IMR-90 (cell line): ENCODE data around the gene NTSR1. TPM values are rescaled to one million over a fixed set of nuclear protein-coding genes. Genes with fewer than 3 reads are reported as not detected.

Source experiments
- ATAC-seq: fragments of 200-7000 bp; cut with Tn5 transposase; 2 replicates; pipeline ENCODE4 v1.9.1; 2020; ENCODE audit warnings: low read depth, mild to moderate bottlenecking, moderate library complexity
- BruUV-seq: library from RNA; stranded (reverse); fragments of 400-500 nt; replicated peaks from 2 replicates; lab custom pipeline; 2021; lab: Mats Ljungman, UMichigan
- CTCF ChIA-PET: fragments of 300-600 bp; formaldehyde crosslinking; extraction: SDS; loops from one replicate; lab custom pipeline; 2021; ENCODE audit warnings: antibody characterized with exemption; lab: Yijun Ruan, JAX
- POLR2A ChIA-PET: fragments of 300-600 bp; sonication (Branson Sonifier 250); formaldehyde crosslinking; loops from one replicate; lab custom pipeline; 2022; ENCODE audit warnings: antibody characterized with exemption; ENCODE audit not compliant: unreplicated experiment; lab: Charles Lee
- DNase-seq: peaks from one replicate; pipeline ENCODE4 v3.0.0; 2013
- H2AFZ ChIP-seq: replicated peaks from 2 replicates; pipeline ENCODE3; 2013; ENCODE audit warnings: low read length, mild to moderate bottlenecking; ENCODE audit not compliant: poor library complexity
- H2AK5ac ChIP-seq: 2 replicates; pipeline ENCODE4 v1.6.1; 2013; ENCODE audit warnings: low read depth, low read length, inconsistent platforms
- H2AK9ac ChIP-seq: replicated peaks from 2 replicates; pipeline ENCODE3; 2013; ENCODE audit warnings: mild to moderate bottlenecking, low read depth, low read length, moderate library complexity; ENCODE audit not compliant: poor library complexity
- H2BK120ac ChIP-seq: 2 replicates; pipeline ENCODE4 v1.6.1; 2013; ENCODE audit warnings: low read depth, low read length, inconsistent platforms
- H2BK15ac ChIP-seq: 3 replicates; pipeline ENCODE4 v1.6.1; 2013; ENCODE audit warnings: low read depth, low read length, inconsistent platforms
- H2BK20ac ChIP-seq: 2 replicates; pipeline ENCODE4 v1.6.1; 2013; ENCODE audit warnings: low read depth, mild to moderate bottlenecking, inconsistent platforms, low read length, moderate library complexity
- H2BK5ac ChIP-seq: 2 replicates; pipeline ENCODE4 v1.6.1; 2013; ENCODE audit warnings: mild to moderate bottlenecking, low read depth, low read length, inconsistent platforms; ENCODE audit not compliant: poor library complexity, severe bottlenecking
- H3K14ac ChIP-seq: replicated peaks from 2 replicates; pipeline ENCODE4 v1.6.1; 2013; ENCODE audit warnings: low read depth, low read length, inconsistent platforms
- H3K18ac ChIP-seq: 2 replicates; pipeline ENCODE4 v1.6.1; 2013; ENCODE audit warnings: low read depth, low read length, control low read depth
- H3K23ac ChIP-seq: 2 replicates; pipeline ENCODE4 v1.6.1; 2013; ENCODE audit warnings: low read depth, low read length, inconsistent platforms
- H3K27ac ChIP-seq: 2 replicates; pipeline ENCODE4 v1.5.1; 2013; ENCODE audit warnings: mild to moderate bottlenecking, control low read depth, low read length; ENCODE audit not compliant: insufficient read depth
- H3K27me3 ChIP-seq: 2 replicates; pipeline ENCODE4 v1.6.1; 2013; ENCODE audit warnings: low read length; ENCODE audit not compliant: control insufficient read depth, insufficient read depth
- H3K36me3 ChIP-seq: 2 replicates; pipeline ENCODE4 v1.6.1; 2013; ENCODE audit warnings: low read length, mixed read lengths; ENCODE audit not compliant: control insufficient read depth, insufficient read depth
- H3K4ac ChIP-seq: 2 replicates; pipeline ENCODE4 v1.6.1; 2013; ENCODE audit warnings: low read depth, low read length, inconsistent platforms
- H3K4me1 ChIP-seq: 2 replicates; pipeline ENCODE4 v1.6.1; 2013; ENCODE audit warnings: low read length, mixed read lengths; ENCODE audit not compliant: control insufficient read depth, insufficient read depth
- H3K4me2 ChIP-seq: 2 replicates; pipeline ENCODE4 v1.6.1; 2013; ENCODE audit warnings: low read depth, mild to moderate bottlenecking, control low read depth, low read length, moderate library complexity
- H3K4me3 ChIP-seq: 2 replicates; pipeline ENCODE4 v1.5.1; 2013; ENCODE audit warnings: low read depth, mild to moderate bottlenecking, control low read depth, low read length, moderate library complexity; ENCODE audit not compliant: insufficient read depth
- H3K56ac ChIP-seq: 2 replicates; pipeline ENCODE4 v1.6.1; 2013; ENCODE audit warnings: low read length, inconsistent platforms; ENCODE audit not compliant: insufficient read depth; ENCODE audit errors: extremely low read depth
- H3K79me1 ChIP-seq, 2 experiments: 2 replicates each; pipeline ENCODE4 v1.6.1; 2013; ENCODE audit warnings: low read length in 2 of 2, inconsistent platforms in 1 of 2, low read depth in 1 of 2
- H3K9ac ChIP-seq: 2 replicates; pipeline ENCODE4 v1.6.1; 2013; ENCODE audit warnings: low read depth, low read length, control low read depth
- H3K9me1 ChIP-seq: 2 replicates; pipeline ENCODE4 v1.6.1; 2013; ENCODE audit warnings: low read length, inconsistent platforms; ENCODE audit not compliant: insufficient read depth
- H3K9me3 ChIP-seq: 2 replicates; pipeline ENCODE4 v1.6.1; 2013; ENCODE audit warnings: low read length; ENCODE audit not compliant: control insufficient read depth, insufficient read depth
- H4K20me1 ChIP-seq: 2 replicates; pipeline ENCODE4 v1.6.1; 2013; ENCODE audit warnings: low read length, inconsistent platforms; ENCODE audit not compliant: insufficient read depth
- H4K5ac ChIP-seq: 2 replicates; pipeline ENCODE4 v1.6.1; 2013; ENCODE audit warnings: mild to moderate bottlenecking, low read depth, low read length, control low read depth
- H4K8ac ChIP-seq, 2 experiments: 2 replicates each; pipeline ENCODE4 v1.6.1; 2013; ENCODE audit warnings: low read depth in 2 of 2, low read length in 2 of 2, control low read depth in 1 of 2, inconsistent platforms in 1 of 2
- H4K91ac ChIP-seq: 2 replicates; pipeline ENCODE4 v1.6.1; 2013; ENCODE audit warnings: low read depth, low read length, inconsistent platforms; ENCODE audit not compliant: insufficient read depth
- CHD1 ChIP-seq: IDR thresholded peaks from 2 replicates; pipeline ENCODE4 v1.6.1; 2012; ENCODE audit warnings: low read depth, low read length, improper control_type of control experiment
- FOS ChIP-seq: fragments of 150-350 bp; IDR thresholded peaks from 2 replicates; pipeline ENCODE4 v1.6.1; 2016; ENCODE audit warnings: low read depth, low read length
- WGBS, 2 experiments: methylation state at CpG; one replicate each; pipeline versions ENCODE4 v1.1.5 to v1.1.7; 2013; ENCODE audit warnings: missing lambda C conversion rate in 2 of 2; ENCODE audit not compliant: insufficient read length in 1 of 2; ENCODE audit errors: extremely low coverage in 2 of 2; 5-methylcytosine and 5-hydroxymethylcytosine counted together
- dilution Hi-C: fragments of 300-500 bp; cut with HindIII; formaldehyde crosslinking; loops from one replicate; pipeline ENCODE4 v1.14.3; 2018; ENCODE audit warnings: low sequenced_read_pairs; ENCODE audit not compliant: unreplicated experiment
- in situ Hi-C: fragments of 300-500 bp; cut with MboI; formaldehyde crosslinking; loops from 3 replicates; pipeline ENCODE4 v1.14.3; 2019; ENCODE audit warnings: low sequenced_read_pairs, inconsistent platforms, mixed read lengths
- intact Hi-C: fragments of 100-400 bp; cut with micrococcal nuclease; formaldehyde crosslinking; loops from 2 replicates; pipeline ENCODE4 v1.10.0; 2022
- polyA plus RNA-seq, 3 experiments: library from polyadenylated mRNA; depleted of rRNA; stranded (reverse); fragments of >200 nt; gene quantifications; 2 replicates each; pipeline ENCODE4 v1.2.3, GENCODE V29; 2012; ENCODE audit warnings: low replicate concordance in 1 of 3
- total RNA-seq: library from RNA; depleted of rRNA; stranded (reverse); fragments of >200 nt; gene quantifications from 2 replicates; pipeline ENCODE4 v1.2.3, GENCODE V29; 2012

NTSR1 gene
- total and polyA plus RNA-seq, 2 of the 4 experiments (the other 2 are of a cell fraction): 0.54 to 1.8 TPM

DNA sequence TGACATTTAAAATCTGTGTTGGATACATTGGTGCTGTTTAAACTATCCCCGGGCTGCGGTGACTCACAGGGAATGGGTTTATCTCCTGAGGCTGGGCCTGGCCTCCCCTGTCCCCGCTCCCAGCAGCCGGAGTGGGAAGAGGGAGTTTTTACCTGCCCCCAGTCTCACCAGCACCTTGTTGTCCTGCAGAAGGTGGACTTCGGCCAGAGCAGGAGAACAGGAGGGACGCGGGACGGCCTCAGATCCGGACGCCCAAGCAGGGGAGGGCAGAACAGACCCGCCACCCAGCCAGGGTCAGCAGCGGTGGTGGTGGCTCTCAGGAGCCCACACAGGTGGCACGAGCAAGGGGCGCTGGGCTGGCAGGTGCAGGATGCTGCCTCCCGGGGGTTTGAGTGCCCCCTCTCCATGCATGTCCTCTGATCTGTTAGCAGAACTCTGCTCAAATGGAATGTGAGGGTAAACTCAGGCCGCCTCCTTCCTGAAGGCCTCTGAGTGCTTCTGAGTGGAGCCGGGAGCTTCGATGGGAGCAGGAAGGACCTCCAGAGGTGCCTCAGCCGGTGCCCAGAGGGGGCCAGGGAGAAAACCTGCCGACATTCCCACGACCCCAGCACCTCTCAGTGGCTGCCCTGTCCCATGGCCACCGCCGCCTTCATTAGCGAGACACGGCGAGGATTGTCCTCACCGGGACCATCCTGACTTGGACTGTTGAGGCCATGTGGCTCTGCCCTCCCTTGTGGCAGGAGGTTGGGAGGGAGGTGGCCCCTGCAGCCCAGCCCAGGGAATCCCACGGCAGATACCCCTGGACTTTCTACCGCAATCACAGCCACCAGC lies 44.2 kb downstream of the NTSR1 start:
- Histone ChIP-seq H3K4me1 (peaks cover 12% of the 10 kb centered on the region), H3K23ac (peak overlapping the region; percentile 74; the same call in 1 of the 2 replicates), H3K79me1 (peaks cover 0 to 7% of the 10 kb centered on the region in 2 experiments; a peak in 2 of 4 replicates), H2BK120ac (peak overlapping the region; percentile 92), H3K4ac (peak overlapping the region; percentile 93), H3K27me3 (no peaks in the 10 kb centered on the region; the same call in 1 of the 2 replicates), H3K9ac (peak overlapping the region; percentile 24), H2AFZ (peak overlapping the region; percentile 94), H3K4me2 (peak overlapping the region; percentile 61), H4K5ac (peak overlapping the region; percentile 65), H3K9me1 (peaks cover 7% of the 10 kb centered on the region), H3K9me3 (peaks cover 2% of the 10 kb centered on the region; the same call in 1 of the 2 replicates), H4K91ac (peak overlapping the region; percentile 78), H3K36me3 (no peaks in the 10 kb centered on the region), H3K56ac (no peak overlapping the region), H2BK20ac (peak overlapping the region; percentile 55), H3K4me3 (no peak overlapping the region), H3K27ac (peak overlapping the region; percentile 77), H2AK5ac (peak overlapping the region; percentile 94), H3K14ac (peak overlapping the region; percentile 69), H3K18ac (peak overlapping the region; percentile 68), H2AK9ac (peak overlapping the region; percentile 95), H4K8ac (peak overlapping the region; percentile 42 to 95), H4K20me1 (no peaks in the 10 kb centered on the region; the same call in 1 of the 2 replicates), H2BK5ac (peak overlapping the region; percentile 59), H2BK15ac (peak overlapping the region; percentile 85; the same call in 2 of the 3 replicates)
- ATAC-seq (peak; percentile 98), DNase-seq (peak; percentile 50)
- in situ Hi-C loops (no loop called here), intact Hi-C loops (loop anchor here (2.0 kb wide), 1 partner anchor 38 kb away; no protein-coding TSS in a partner anchor), dilution Hi-C loops (no loop called here)
- 71% methylated on average over 11 of the region's 29 CpGs; no CpG with 5 or more reads in 1 of the 2 experiments for WGBS, 2 experiments
- ChIA-PET POLR2A (no interaction called here), CTCF (interaction anchor here (1.9 kb wide), 1 partner anchor 39 kb away, joined by 5 read pairs; no protein-coding TSS in a partner anchor)
- no peak for TF ChIP-seq CHD1
- TF ChIP-seq FOS: 0 out of 2 replicates have a peak, but pooled peaks have one; percentile 14
- no TSS peak for BruUV-seq
